Ascending aorta (tissue), 2 donors: ENCODE results near the gene ENOX1. TPM values are rescaled to one million over a fixed set of nuclear protein-coding genes. Genes with fewer than 3 reads are reported as not detected.

Source experiments
- DNase-seq, 2 donors: peaks; one replicate each; pipeline ENCODE4 v3.0.0-alpha.2; 2019; ENCODE audit warnings: low spot score in 2 of 2
- H3K27ac ChIP-seq, 2 donors: fragments of 200-600 bp; sonication (generic); one replicate each; pipeline ENCODE4 v1.5.1; 2016 to 2017; ENCODE audit warnings: mild to moderate bottlenecking in 1 of 2
- H3K27me3 ChIP-seq: fragments of 200-600 bp; sonication (generic); one replicate; pipeline ENCODE4 v1.5.1; 2017
- H3K36me3 ChIP-seq, 2 donors: fragments of 200-600 bp; sonication (generic); one replicate each; pipeline ENCODE4 v1.5.1; 2016
- H3K4me1 ChIP-seq, 2 donors: fragments of 200-600 bp; sonication (generic); one replicate each; pipeline ENCODE4 v1.5.1; 2016 to 2017; ENCODE audit warnings: mild to moderate bottlenecking in 1 of 2
- H3K4me3 ChIP-seq, 2 donors: fragments of 200-600 bp; sonication (generic); one replicate each; pipeline ENCODE4 v1.5.1; 2016 to 2017; ENCODE audit warnings: mild to moderate bottlenecking in 1 of 2
- H3K9me3 ChIP-seq, 2 donors: fragments of 200-600 bp; sonication (generic); one replicate each; pipeline ENCODE4 v1.5.1; 2016
- CTCF ChIP-seq, 3 experiments: fragments of 200-600 bp in 2 of 3; fragments of 450-650 bp in 1 of 3; sonication (generic) in 2 of 3; IDR thresholded peaks; one replicate each; pipeline ENCODE4 v1.5.1; 2016 to 2019; ENCODE audit warnings: antibody characterized with exemption in 3 of 3, mild to moderate bottlenecking in 1 of 3, moderate library complexity in 1 of 3
- intact Hi-C: fragments of 100-400 bp; cut with DNase I; formaldehyde crosslinking; loops from one replicate; pipeline ENCODE4 v1.15.1; 2023
- total RNA-seq: library from RNA; depleted of rRNA; stranded (reverse); fragments of >200 nt; gene quantifications from one replicate; pipeline ENCODE4 v1.1.0, GENCODE V29; 2016

Gene ENOX1
- total RNA-seq, 1 donor from 2014 or later = 0.21 TPM

- intact Hi-C loops = no loop called here
- H3K9me3 ChIP-seq = no peaks in the 10 kb centered on the region
- DNase-seq = no peak
- no peaks in the 10 kb centered on the region for H3K36me3 ChIP-seq
- H3K4me1 ChIP-seq = no peaks in the 10 kb centered on the region
- no peak overlapping the region for H3K4me3 ChIP-seq
- no peak overlapping the region for H3K27ac ChIP-seq
- TF ChIP-seq CTCF (IDR thresholded peaks at IDR 0.05) = no peak
- H3K27me3 ChIP-seq = no peaks in the 10 kb centered on the region
These were observed 507.1 kb downstream of the ENOX1 start for GRCh38 chr13:43279696-43280095.

GRCh38 chr13:43278127-43278526 is 508.6 kb downstream of the ENOX1 start:
- TF ChIP-seq CTCF (IDR thresholded peaks at IDR 0.05) = no peak
- Histone ChIP-seq H3K27me3 (no peaks in the 10 kb centered on the region), H3K4me3 (no peak overlapping the region), H3K36me3 (no peaks in the 10 kb centered on the region), H3K4me1 (no peaks in the 10 kb centered on the region), H3K9me3 (no peaks in the 10 kb centered on the region), H3K27ac (no peak overlapping the region)
- DNase-seq = no peak
- intact Hi-C loops = no loop called here

GRCh38 chr13:43277142-43277541 is 509.6 kb downstream of the ENOX1 start:
- TF ChIP-seq CTCF (IDR thresholded peaks at IDR 0.05) = no peak
- no peaks in the 10 kb centered on the region for H3K36me3 ChIP-seq
- DNase-seq = no peak
- no peaks in the 10 kb centered on the region for H3K9me3 ChIP-seq
- H3K4me3 ChIP-seq = no peak overlapping the region
- no peaks in the 10 kb centered on the region for H3K27me3 ChIP-seq
- no peak overlapping the region for H3K27ac ChIP-seq
- no peaks in the 10 kb centered on the region for H3K4me1 ChIP-seq
- intact Hi-C loops = no loop called here

GRCh38 chr13:43274881-43275280 is 511.9 kb downstream of the ENOX1 start:
- TF ChIP-seq CTCF (IDR thresholded peaks at IDR 0.05) = no peak
- H3K27ac ChIP-seq = no peak overlapping the region
- H3K4me3 ChIP-seq = no peak overlapping the region
- H3K9me3 ChIP-seq = no peaks in the 10 kb centered on the region
- no peak for DNase-seq
- H3K27me3 ChIP-seq = no peaks in the 10 kb centered on the region
- H3K36me3 ChIP-seq = no peaks in the 10 kb centered on the region
- intact Hi-C loops = no loop called here
- H3K4me1 ChIP-seq = no peaks in the 10 kb centered on the region

GRCh38 chr13:43273362-43273761 is 513.4 kb downstream of the ENOX1 start:
- no peak for TF ChIP-seq CTCF (IDR thresholded peaks at IDR 0.05)
- Histone ChIP-seq H3K4me3 (no peak overlapping the region), H3K9me3 (no peaks in the 10 kb centered on the region), H3K36me3 (no peaks in the 10 kb centered on the region), H3K27ac (no peak overlapping the region), H3K4me1 (no peaks in the 10 kb centered on the region), H3K27me3 (no peaks in the 10 kb centered on the region)
- intact Hi-C loops = no loop called here
- no peak for DNase-seq

GRCh38 chr13:43272851-43273250 is 513.9 kb downstream of the ENOX1 start:
- H3K27ac ChIP-seq = no peak overlapping the region
- no peaks in the 10 kb centered on the region for H3K36me3 ChIP-seq
- no peaks in the 10 kb centered on the region for H3K4me1 ChIP-seq
- no peaks in the 10 kb centered on the region for H3K27me3 ChIP-seq
- H3K9me3 ChIP-seq = no peaks in the 10 kb centered on the region
- H3K4me3 ChIP-seq = no peak overlapping the region
- intact Hi-C loops = no loop called here
- TF ChIP-seq CTCF (IDR thresholded peaks at IDR 0.05) = no peak
- DNase-seq = no peak
